ENCODE results near the gene IDH3G. TPM values are rescaled to one million over a fixed set of nuclear protein-coding genes. Genes with fewer than 3 reads are reported as not detected.

The IDH3G gene
- total RNA-seq, 1 experiment from 2014 or later: 127 TPM

Other genes with a start within 250 kb of the IDH3G start
- 74.2 and 87.9 TPM in 2 replicates for gene CCNQ, start 195.2 kb downstream of the IDH3G start, total RNA-seq (2014; rRNA removed; shearing (Covaris generic))
- 9.0 and 9.3 TPM in 2 replicates for gene DUSP9, start 147.2 kb downstream of the IDH3G start, total RNA-seq (2014; rRNA removed; shearing (Covaris generic))
- gene PNCK, start 120.6 kb downstream of the IDH3G start, total RNA-seq (2014; rRNA removed; shearing (Covaris generic)): 0.48 and 2.7 TPM in 2 replicates
- 17.1 and 25.6 TPM in 2 replicates for gene SLC6A8, start 106.4 kb downstream of the IDH3G start, total RNA-seq (2014; rRNA removed; shearing (Covaris generic))
- 523 and 538 TPM in 2 replicates for gene BCAP31, start 70.0 kb downstream of the IDH3G start, total RNA-seq (2014; rRNA removed; shearing (Covaris generic))
- 44.7 and 44.8 TPM in 2 replicates for gene ABCD1, start 69.5 kb downstream of the IDH3G start, total RNA-seq (2014; rRNA removed; shearing (Covaris generic))
- gene PLXNB3, start 30.1 kb downstream of the IDH3G start, total RNA-seq (2014; rRNA removed; shearing (Covaris generic)): 13.8 and 14.3 TPM in 2 replicates
- gene SRPK3, start 13.3 kb downstream of the IDH3G start, total RNA-seq (2014; rRNA removed; shearing (Covaris generic)): 0.59 and 2.2 TPM in 2 replicates
- 227 and 287 TPM in 2 replicates for gene SSR4, start 293 bp upstream of the IDH3G start, total RNA-seq (2014; rRNA removed; shearing (Covaris generic))
- gene PDZD4, start 36.2 kb upstream of the IDH3G start, total RNA-seq (2014; rRNA removed; shearing (Covaris generic)): 8.2 and 10.5 TPM in 2 replicates
- gene L1CAM, start 91.8 kb upstream of the IDH3G start, total RNA-seq (2014; rRNA removed; shearing (Covaris generic)): 77.7 and 94.0 TPM in 2 replicates
- gene AVPR2, start 110.3 kb upstream of the IDH3G start, total RNA-seq (2014; rRNA removed; shearing (Covaris generic)): 2.0 and 2.6 TPM in 2 replicates
- 1.3 and 5.3 TPM in 2 replicates for gene ARHGAP4, start 131.9 kb upstream of the IDH3G start, total RNA-seq (2014; rRNA removed; shearing (Covaris generic))
- 210 and 249 TPM in 2 replicates for gene NAA10, start 140.7 kb upstream of the IDH3G start, total RNA-seq (2014; rRNA removed; shearing (Covaris generic))
- 0.62 TPM in 2 replicates for gene RENBP, start 150.3 kb upstream of the IDH3G start, total RNA-seq (2014; rRNA removed; shearing (Covaris generic))
- gene HCFC1, start 177.4 kb upstream of the IDH3G start, total RNA-seq (2014; rRNA removed; shearing (Covaris generic)): 40.8 and 41.7 TPM in 2 replicates
- 8.6 and 9.6 TPM in 2 replicates for gene TMEM187, start 178.4 kb upstream of the IDH3G start, total RNA-seq (2014; rRNA removed; shearing (Covaris generic))
- gene IRAK1, start 225.5 kb upstream of the IDH3G start, total RNA-seq (2014; rRNA removed; shearing (Covaris generic)): 192 and 220 TPM in 2 replicates

Data from A172 (cell line).